Smooth muscle cell (in vitro differentiated cells): ENCODE measurements around the gene FAM3C. TPM values are rescaled to one million over a fixed set of nuclear protein-coding genes. Genes with fewer than 3 reads are reported as not detected.

ENCODE experiments used
- DNase-seq: peaks from one replicate; lab custom pipeline; 2025; ENCODE audit not compliant: unreplicated experiment; lab: John Stamatoyannopoulos, UW
- H2AFZ ChIP-seq: fragments of 200-600 bp; sonication (generic); 2 replicates; pipeline ENCODE4 v1.6.0; 2016; ENCODE audit warnings: antibody characterized with exemption, low read depth, mild to moderate bottlenecking
- H3F3A ChIP-seq: fragments of 200-600 bp; sonication (generic); 2 replicates; pipeline ENCODE4 v1.6.0; 2017; ENCODE audit warnings: antibody characterized with exemption, low read depth
- H3K27ac ChIP-seq: fragments of 200-600 bp; sonication (generic); 2 replicates; pipeline ENCODE4 v1.5.1; 2016; ENCODE audit warnings: low read depth, mild to moderate bottlenecking
- H3K27me3 ChIP-seq: fragments of 200-600 bp; sonication (generic); 2 replicates; pipeline ENCODE4 v1.6.1; 2016; ENCODE audit warnings: low read depth, mild to moderate bottlenecking
- H3K36me3 ChIP-seq: fragments of 200-600 bp; sonication (generic); 2 replicates; pipeline ENCODE4 v1.5.1; 2016; ENCODE audit warnings: low read depth
- H3K4me1 ChIP-seq: fragments of 200-600 bp; sonication (generic); 2 replicates; pipeline ENCODE4 v1.5.1; 2016; ENCODE audit warnings: low read depth
- H3K4me2 ChIP-seq: fragments of 200-600 bp; sonication (generic); 2 replicates; pipeline ENCODE4 v1.6.0; 2016; ENCODE audit warnings: mild to moderate bottlenecking
- H3K4me3 ChIP-seq: fragments of 200-600 bp; sonication (generic); 2 replicates; pipeline ENCODE4 v1.5.1; 2016; ENCODE audit warnings: mild to moderate bottlenecking
- H3K79me2 ChIP-seq: fragments of 200-600 bp; sonication (generic); 2 replicates; pipeline ENCODE4 v1.6.0; 2016; ENCODE audit warnings: low read depth, mild to moderate bottlenecking
- H3K9ac ChIP-seq: fragments of 200-600 bp; sonication (generic); 2 replicates; pipeline ENCODE4 v1.6.0; 2016; ENCODE audit warnings: low read depth
- H3K9me3 ChIP-seq: fragments of 200-600 bp; sonication (generic); replicated peaks from 2 replicates; pipeline ENCODE4 v1.5.1; 2016; ENCODE audit warnings: low read depth
- H4K20me1 ChIP-seq: fragments of 200-600 bp; sonication (generic); 2 replicates; pipeline ENCODE4 v1.6.0; 2016; ENCODE audit warnings: low read depth
- CTCF ChIP-seq: fragments of 200-600 bp; sonication (generic); IDR thresholded peaks from 2 replicates; pipeline ENCODE4 v1.5.1; 2017; ENCODE audit warnings: borderline replicate concordance, mild to moderate bottlenecking, antibody characterized with exemption; ENCODE audit not compliant: insufficient read depth, poor library complexity, severe bottlenecking
- WGBS: methylation state at CpG from one replicate; pipeline ENCODE4 v1.1.7; 2016; ENCODE audit warnings: low lambda C conversion rate; 5-methylcytosine and 5-hydroxymethylcytosine counted together
- polyA plus RNA-seq: library from polyadenylated mRNA; unstranded; fragments of >200 nt; fragmentation: Nextera tagmentation; extraction: Ambion mirVana; gene quantifications from 2 replicates; pipeline ENCODE4 v1.2.1, GENCODE V29; 2016
- total RNA-seq: library from RNA; depleted of rRNA; stranded (reverse); fragments of >200 nt; gene quantifications from 2 replicates; pipeline ENCODE4 v1.2.3, GENCODE V29; 2014

FAM3C gene
- total and polyA plus RNA-seq, 2 experiments from 2014 or later = 83.9 to 101 TPM

DNA sequence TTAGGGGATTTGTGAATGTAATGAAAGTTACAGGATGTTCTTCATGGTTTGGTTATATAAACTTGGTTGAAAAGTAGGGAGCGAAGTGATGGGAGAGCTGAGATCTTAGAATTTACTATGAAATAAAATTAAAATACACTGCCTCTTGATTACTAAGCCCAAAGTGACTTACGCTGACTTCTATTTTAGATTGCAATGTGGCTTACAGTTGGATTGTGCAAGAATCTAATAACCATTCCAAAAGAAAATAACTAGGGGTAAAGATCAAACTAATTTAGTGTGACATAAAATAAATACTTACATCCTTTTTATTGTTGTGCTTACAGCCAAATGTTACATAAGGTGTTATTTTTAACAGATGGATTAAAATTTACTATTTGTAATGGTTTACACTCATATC, 52.0 kb downstream of the FAM3C start:
- DNase-seq = no peak
- TF ChIP-seq CTCF = no peak
- H3K27ac ChIP-seq = no peak overlapping the region
- H3K9ac ChIP-seq = no peak overlapping the region
- H3F3A ChIP-seq = peaks cover 15% of the 10 kb centered on the region
- WGBS = 83% methylated on average over 2 of the region's 2 CpGs
- H3K4me1 ChIP-seq = no peaks in the 10 kb centered on the region
- H3K79me2 ChIP-seq = no peaks in the 10 kb centered on the region
- H4K20me1 ChIP-seq = no peaks in the 10 kb centered on the region
- no peaks in the 10 kb centered on the region for H3K36me3 ChIP-seq
- H2AFZ ChIP-seq = no peak overlapping the region
- H3K9me3 ChIP-seq = no peaks in the 10 kb centered on the region
- H3K4me3 ChIP-seq = no peak overlapping the region
- no peaks in the 10 kb centered on the region for H3K27me3 ChIP-seq
- no peak overlapping the region for H3K4me2 ChIP-seq

- H3K4me3 ChIP-seq = no peak overlapping the region
- no peaks in the 10 kb centered on the region for H3K27me3 ChIP-seq
- H3K36me3 ChIP-seq = no peaks in the 10 kb centered on the region
- no peak overlapping the region for H3K9ac ChIP-seq
- H4K20me1 ChIP-seq = no peaks in the 10 kb centered on the region
- no peaks in the 10 kb centered on the region for H3K79me2 ChIP-seq
- peaks cover 15% of the 10 kb centered on the region for H3F3A ChIP-seq
- no peak for DNase-seq
- H2AFZ ChIP-seq = no peak overlapping the region
- no peak for TF ChIP-seq CTCF
- H3K9me3 ChIP-seq = no peaks in the 10 kb centered on the region
- WGBS = 93% methylated on average over 3 of the region's 3 CpGs
- H3K4me1 ChIP-seq = no peaks in the 10 kb centered on the region
- no peak overlapping the region for H3K4me2 ChIP-seq
- H3K27ac ChIP-seq = no peak overlapping the region
Measured at GRCh38 chr7:121343302-121343701, 52.8 kb downstream of the FAM3C start.

- H3K4me2 ChIP-seq = no peak overlapping the region
- WGBS = 96% methylated on average over 4 of the region's 4 CpGs
Measured at GRCh38 chr7:121342631-121343030, 53.5 kb downstream of the FAM3C start.

More at GRCh38 chr7:121342631-121343030, 53.5 kb downstream of the FAM3C start:
- H3K9ac ChIP-seq = no peak overlapping the region
- H3K4me1 ChIP-seq = no peaks in the 10 kb centered on the region
- no peak for DNase-seq
- no peak overlapping the region for H3K4me3 ChIP-seq
- no peaks in the 10 kb centered on the region for H3K36me3 ChIP-seq
- no peaks in the 10 kb centered on the region for H3K79me2 ChIP-seq
- TF ChIP-seq CTCF = no peak
- H3F3A ChIP-seq = peaks cover 15% of the 10 kb centered on the region
- no peak overlapping the region for H3K27ac ChIP-seq
- H3K27me3 ChIP-seq = no peaks in the 10 kb centered on the region
- H4K20me1 ChIP-seq = no peaks in the 10 kb centered on the region
- H3K9me3 ChIP-seq = no peaks in the 10 kb centered on the region
- no peak overlapping the region for H2AFZ ChIP-seq
